Thoracic aorta (tissue), 2 donors: ENCODE data around the gene SLC35E2B. TPM values are rescaled to one million over a fixed set of nuclear protein-coding genes. Genes with fewer than 3 reads are reported as not detected.
"Not testable (repeated sequence)": the region's sequence is repeated elsewhere in the genome, so short reads cannot be mapped to it uniquely, and the experiment has no call there.

Experiments
- ATAC-seq: fragments of 150-250 bp; one replicate; pipeline ENCODE4 v1.8.0; 2017; ENCODE audit warnings: low read depth; ENCODE audit not compliant: insufficient number of reproducible peaks, low FRiP score
- DNase-seq: peaks from one replicate; pipeline ENCODE4 v3.0.0-alpha.2; 2020; ENCODE audit warnings: low spot score
- H3K27ac ChIP-seq, 2 donors: fragments of 200-600 bp; sonication (generic); 1 replicate in 1 of 2; 2 replicates in 1 of 2; pipeline ENCODE4 v1.5.1; 2016; ENCODE audit warnings: mild to moderate bottlenecking in 2 of 2, moderate library complexity in 2 of 2
- H3K27me3 ChIP-seq: fragments of 200-600 bp; sonication (generic); replicated peaks from 2 replicates; pipeline ENCODE4 v1.6.0; 2016; ENCODE audit warnings: mild to moderate bottlenecking; ENCODE audit not compliant: insufficient read depth
- H3K36me3 ChIP-seq: fragments of 200-600 bp; sonication (generic); one replicate; pipeline ENCODE4 v1.5.1; 2016
- H3K4me1 ChIP-seq, 2 donors: fragments of 200-600 bp; sonication (generic); 1 replicate in 1 of 2; 2 replicates in 1 of 2; pipeline versions ENCODE4 v1.5.1 to v1.6.0; 2016; ENCODE audit warnings: low read depth in 2 of 2, mild to moderate bottlenecking in 1 of 2; ENCODE audit not compliant: control insufficient read depth in 1 of 2
- H3K4me3 ChIP-seq: fragments of 200-600 bp; sonication (generic); 2 replicates; pipeline ENCODE4 v1.5.1; 2016; ENCODE audit warnings: mild to moderate bottlenecking
- H3K9me3 ChIP-seq: fragments of 200-600 bp; sonication (generic); 2 replicates; pipeline ENCODE4 v1.5.1; 2016
- total RNA-seq, 2 donors: library from RNA; depleted of rRNA; stranded (reverse); fragments of >200 nt; gene quantifications; one replicate each; pipeline versions ENCODE4 v1.1.0 to v1.2.3, GENCODE V29; 2016
- TF ChIP-seq, protein P1 (sequence below): fragments of 200-600 bp; sonication (generic); IDR thresholded peaks from one replicate; pipeline ENCODE4 v1.5.1; 2019; ENCODE audit warnings: antibody characterized with exemption

SLC35E2B gene
- total RNA-seq, 2 donors from 2014 or later = 37.2 to 48.3 TPM

DNA sequence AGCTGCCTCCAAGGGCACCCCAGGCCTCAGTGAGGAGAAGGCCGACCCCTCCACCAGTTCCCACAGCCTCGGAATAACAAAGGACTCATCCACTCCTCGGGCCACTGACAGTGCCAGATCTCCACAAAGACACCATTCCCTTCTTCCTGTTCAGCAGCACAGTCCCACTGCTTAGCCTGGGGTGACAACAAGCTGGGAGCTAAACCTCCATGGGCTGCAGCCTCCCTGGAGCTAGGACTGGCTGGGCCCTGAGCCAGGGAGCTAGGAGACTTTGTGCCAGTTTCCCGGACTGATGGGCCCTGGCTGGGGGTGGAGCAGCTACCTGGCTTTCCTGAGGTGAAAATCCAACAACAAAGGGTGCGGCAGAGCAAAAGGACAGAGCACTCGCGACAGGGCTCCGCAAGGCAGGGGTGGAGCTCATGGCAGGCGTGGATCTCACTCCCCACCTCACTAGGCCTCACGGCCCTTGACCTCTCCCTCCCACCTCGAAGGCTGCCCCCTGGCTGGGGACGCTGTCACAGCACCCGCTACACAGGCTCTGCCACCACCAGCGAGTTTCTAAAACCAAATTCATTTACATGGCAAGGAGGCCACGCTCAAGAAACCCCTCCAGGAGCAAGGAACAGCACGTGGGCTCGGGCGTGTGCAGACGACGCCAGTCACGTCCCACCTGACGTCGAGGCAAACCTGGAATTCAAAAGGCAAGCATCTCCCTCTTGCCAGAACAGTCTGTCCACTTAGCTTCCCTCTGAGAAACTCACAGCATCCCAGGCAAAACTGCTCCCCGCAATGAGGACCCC is 13.8 kb downstream of the SLC35E2B start:
- no peaks in the 10 kb centered on the region for H3K9me3 ChIP-seq
- H3K4me1 ChIP-seq = peaks cover 0 to 7% of the 10 kb centered on the region in 2 donors
- no peaks in the 10 kb centered on the region for H3K27me3 ChIP-seq
- TF ChIP-seq, protein P1, sequence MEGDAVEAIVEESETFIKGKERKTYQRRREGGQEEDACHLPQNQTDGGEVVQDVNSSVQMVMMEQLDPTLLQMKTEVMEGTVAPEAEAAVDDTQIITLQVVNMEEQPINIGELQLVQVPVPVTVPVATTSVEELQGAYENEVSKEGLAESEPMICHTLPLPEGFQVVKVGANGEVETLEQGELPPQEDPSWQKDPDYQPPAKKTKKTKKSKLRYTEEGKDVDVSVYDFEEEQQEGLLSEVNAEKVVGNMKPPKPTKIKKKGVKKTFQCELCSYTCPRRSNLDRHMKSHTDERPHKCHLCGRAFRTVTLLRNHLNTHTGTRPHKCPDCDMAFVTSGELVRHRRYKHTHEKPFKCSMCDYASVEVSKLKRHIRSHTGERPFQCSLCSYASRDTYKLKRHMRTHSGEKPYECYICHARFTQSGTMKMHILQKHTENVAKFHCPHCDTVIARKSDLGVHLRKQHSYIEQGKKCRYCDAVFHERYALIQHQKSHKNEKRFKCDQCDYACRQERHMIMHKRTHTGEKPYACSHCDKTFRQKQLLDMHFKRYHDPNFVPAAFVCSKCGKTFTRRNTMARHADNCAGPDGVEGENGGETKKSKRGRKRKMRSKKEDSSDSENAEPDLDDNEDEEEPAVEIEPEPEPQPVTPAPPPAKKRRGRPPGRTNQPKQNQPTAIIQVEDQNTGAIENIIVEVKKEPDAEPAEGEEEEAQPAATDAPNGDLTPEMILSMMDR = no peak
- ATAC-seq (no peak), DNase-seq (no peak)
- H3K36me3 ChIP-seq = no peaks in the 10 kb centered on the region
- no peak overlapping the region for H3K4me3 ChIP-seq
- H3K27ac ChIP-seq = no peak overlapping the region

DNA sequence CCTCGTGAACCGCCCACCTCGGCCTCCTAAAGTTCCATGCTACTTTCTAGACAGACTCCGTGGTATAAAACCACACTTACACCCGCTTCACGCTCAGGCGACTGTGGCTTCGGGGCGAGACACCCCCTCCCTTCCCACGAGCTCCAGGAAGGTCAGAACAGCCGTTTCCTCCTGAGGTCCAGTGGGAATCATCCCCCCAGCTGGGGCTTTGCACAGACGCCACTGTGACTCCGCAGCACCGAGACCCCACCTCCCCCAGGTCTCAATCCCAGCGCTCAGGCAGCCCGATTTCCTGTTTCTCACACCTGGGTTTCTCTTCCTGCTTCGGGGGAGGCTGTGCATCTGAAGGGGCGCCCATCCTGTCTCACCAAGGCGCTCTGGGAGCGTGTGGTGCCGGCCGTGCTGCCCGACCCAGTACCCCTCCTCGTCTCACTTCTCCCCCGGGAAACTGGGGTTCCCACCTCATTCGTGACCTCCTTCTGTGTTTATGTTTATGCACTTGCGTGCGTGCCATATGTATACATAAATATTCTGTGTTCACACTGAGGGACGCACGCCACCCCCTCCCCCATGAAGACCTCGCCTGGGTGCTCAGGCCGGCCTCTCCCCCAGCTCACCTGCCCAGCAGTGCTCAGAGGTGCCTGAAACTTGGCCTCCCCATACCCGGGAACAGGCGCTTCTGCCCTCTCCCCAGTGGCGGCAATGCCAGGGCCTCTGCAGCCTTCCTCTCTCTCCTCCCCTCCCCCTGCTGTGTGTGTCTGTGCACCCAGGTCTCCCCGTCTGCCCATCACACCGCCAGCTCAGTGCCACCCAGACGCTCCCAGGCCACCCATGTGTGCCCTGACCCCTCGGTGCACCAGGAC is 14.6 kb downstream of the SLC35E2B start:
- Histone ChIP-seq H3K4me3 (no peak overlapping the region), H3K27ac (no peak overlapping the region), H3K9me3 (no peaks in the 10 kb centered on the region), H3K4me1 (peaks cover 0 to 7% of the 10 kb centered on the region in 2 donors), H3K27me3 (no peaks in the 10 kb centered on the region), H3K36me3 (peaks cover 6% of the 10 kb centered on the region)
- TF ChIP-seq, protein P1 = no peak
- no peak for ATAC-seq
- DNase-seq = no peak

DNA sequence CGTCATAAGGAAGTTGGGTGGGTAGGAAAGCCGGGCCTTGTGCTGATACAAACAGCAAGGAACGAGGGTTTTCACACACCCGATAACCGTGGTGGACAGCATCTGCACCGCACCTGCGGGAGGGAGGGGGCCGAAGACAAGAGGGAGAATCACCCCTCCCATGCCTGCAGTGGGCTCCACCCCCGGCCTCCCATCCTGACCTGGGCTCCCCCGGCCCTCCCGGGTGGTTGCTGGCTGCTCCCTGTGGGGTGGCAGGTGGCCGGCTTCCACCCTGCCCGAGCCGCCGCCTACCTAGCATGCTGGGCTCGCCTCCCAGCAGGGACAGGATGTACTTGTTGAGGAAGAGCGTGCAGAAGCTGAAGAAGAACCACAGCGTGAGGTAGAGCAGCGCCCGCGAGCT is 16.5 kb downstream of the SLC35E2B start:
- not testable (repeated sequence) for H3K27ac ChIP-seq, ATAC-seq, DNase-seq, H3K27me3 ChIP-seq, H3K4me3 ChIP-seq, H3K9me3 ChIP-seq, H3K4me1 ChIP-seq
- H3K36me3 ChIP-seq = peaks cover 19% of the 10 kb centered on the region

DNA sequence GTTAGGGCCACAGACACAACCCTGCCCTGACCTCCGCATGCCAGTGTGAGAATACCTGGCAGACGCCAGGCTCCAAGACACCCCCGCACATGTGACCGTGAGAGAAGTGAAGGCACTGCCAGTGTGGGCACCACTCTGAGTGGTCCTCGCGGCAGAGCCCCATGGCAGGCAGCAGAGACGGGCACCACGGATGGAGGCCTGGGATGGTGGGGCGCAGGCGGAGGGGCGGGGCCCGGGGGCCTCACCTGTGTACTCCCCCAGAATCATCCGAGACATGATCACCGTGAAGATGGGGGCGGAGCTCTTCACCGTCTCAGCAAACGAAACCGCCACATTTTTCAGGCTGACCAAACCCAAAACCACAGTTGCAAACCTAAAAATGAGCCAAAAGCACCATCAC is 17.4 kb downstream of the SLC35E2B start:
- H3K4me1 ChIP-seq = not testable (repeated sequence)
- H3K36me3 ChIP-seq = peaks cover 27% of the 10 kb centered on the region

GRCh38 chr1:1674806-1675205 is 17.8 kb downstream of the SLC35E2B start:
- not testable (repeated sequence) for H3K9me3 ChIP-seq, H3K4me3 ChIP-seq, H3K27me3 ChIP-seq, H3K4me1 ChIP-seq, H3K27ac ChIP-seq, DNase-seq, ATAC-seq
- peaks cover 30% of the 10 kb centered on the region for H3K36me3 ChIP-seq

More for the DNA sequence above, 17.4 kb downstream of the SLC35E2B start:
- H3K9me3 ChIP-seq, H3K27me3 ChIP-seq, DNase-seq, ATAC-seq, H3K27ac ChIP-seq, H3K4me3 ChIP-seq: not testable (repeated sequence)

DNA sequence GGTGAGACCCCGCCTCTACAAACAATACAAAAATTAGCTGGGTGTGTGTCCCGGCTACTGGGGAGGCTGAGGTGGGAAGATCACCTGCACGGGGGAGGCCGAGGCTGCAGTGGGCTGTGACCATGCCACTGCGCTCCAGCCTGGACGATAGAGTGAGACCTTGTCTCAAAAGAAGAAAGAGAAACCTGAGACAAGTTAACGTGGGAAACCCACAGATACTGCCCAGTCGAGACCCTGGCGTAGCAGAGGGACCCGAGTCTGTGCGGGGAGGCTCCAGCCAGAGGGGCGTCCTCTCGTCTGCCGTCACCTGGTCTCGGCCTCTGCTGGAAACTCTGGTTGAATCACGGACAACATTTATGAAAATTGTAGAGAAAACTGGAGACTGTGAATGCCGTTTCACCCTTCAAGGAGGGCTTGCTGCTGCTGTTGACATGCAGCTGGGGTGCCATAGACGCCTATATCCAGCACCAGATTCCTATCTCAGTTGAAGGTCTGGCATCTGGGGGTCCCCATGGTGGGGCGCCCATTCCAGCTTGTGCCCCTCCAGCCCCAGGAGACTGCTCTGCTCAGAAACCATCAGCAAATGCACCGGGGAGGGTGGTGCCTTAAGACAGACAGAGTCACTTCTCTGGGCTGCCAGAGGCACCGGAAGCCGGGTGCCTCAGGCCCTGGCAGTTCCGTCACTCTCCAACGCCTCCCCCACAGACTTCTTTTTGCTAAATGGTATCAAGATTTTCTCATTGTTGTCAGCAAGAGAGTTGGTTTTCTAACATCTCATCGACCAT is 20.2 kb downstream of the SLC35E2B start:
- Histone ChIP-seq H3K4me3 (no peak overlapping the region), H3K27ac (no peak overlapping the region), H3K27me3 (no peaks in the 10 kb centered on the region), H3K4me1 (no peaks in the 10 kb centered on the region), H3K9me3 (no peaks in the 10 kb centered on the region), H3K36me3 (peaks cover 35% of the 10 kb centered on the region)
- ATAC-seq = no peak
- no peak for DNase-seq
- TF ChIP-seq, protein P1 = no peak
